Uterus (tissue), 4 donors: ENCODE measurements around the gene TYSND1. TPM values are rescaled to one million over a fixed set of nuclear protein-coding genes. Genes with fewer than 3 reads are reported as not detected.
"Not testable (repeated sequence)": the region's sequence is repeated elsewhere in the genome, so short reads cannot be mapped to it uniquely, and the experiment has no call there.

Experiments
- DNase-seq, 2 donors: peaks; one replicate each; pipeline ENCODE4 v3.0.0-alpha.2; 2019 to 2020
- H3K27ac ChIP-seq, 2 donors: fragments of 200-600 bp; sonication (generic); 1 replicate in 1 of 2; 2 replicates in 1 of 2; pipeline ENCODE4 v1.5.1; 2016 to 2018
- H3K27me3 ChIP-seq, 2 donors: fragments of 200-600 bp; sonication (generic); one replicate each; pipeline ENCODE4 v1.5.1; 2018 to 2019; ENCODE audit warnings: control low read depth in 1 of 2
- H3K36me3 ChIP-seq, 2 donors: fragments of 200-600 bp; sonication (generic); one replicate each; pipeline ENCODE4 v1.5.1; 2019; ENCODE audit warnings: control low read depth in 1 of 2
- H3K4me1 ChIP-seq, 2 donors: fragments of 200-600 bp; sonication (generic); one replicate each; pipeline ENCODE4 v1.5.1; 2018 to 2019; ENCODE audit warnings: control low read depth in 1 of 2
- H3K4me3 ChIP-seq, 2 donors: fragments of 200-600 bp; sonication (generic); 1 replicate in 1 of 2; 2 replicates in 1 of 2; pipeline ENCODE4 v1.5.1; 2018 to 2019; ENCODE audit warnings: mild to moderate bottlenecking in 1 of 2
- H3K9me3 ChIP-seq, 2 donors: fragments of 200-600 bp; sonication (generic); one replicate each; pipeline ENCODE4 v1.5.1; 2019; ENCODE audit warnings: control low read depth in 1 of 2
- CTCF ChIP-seq, 4 experiments: fragments of 200-600 bp in 2 of 4; fragments of 450-650 bp in 2 of 4; sonication (generic) in 2 of 4; IDR thresholded peaks; one replicate each; pipeline ENCODE4 v1.5.1; 2016 to 2019; ENCODE audit warnings: antibody characterized with exemption in 4 of 4, mild to moderate bottlenecking in 2 of 4, moderate library complexity in 1 of 4
- POLR2A ChIP-seq, 2 donors: fragments of 450-650 bp; IDR thresholded peaks; one replicate each; pipeline ENCODE4 v1.6.1; 2016; ENCODE audit warnings: antibody characterized with exemption in 2 of 2, mild to moderate bottlenecking in 1 of 2, moderate library complexity in 1 of 2
- intact Hi-C: fragments of 100-400 bp; cut with DNase I; formaldehyde crosslinking; loops from one replicate; pipeline ENCODE4 v1.15.1; 2023; ENCODE audit warnings: low total_unique reads
- total RNA-seq, 4 donors: library from RNA; depleted of rRNA in 3 of 4; stranded (reverse); fragments of >200 nt in 3 of 4; gene quantifications; one replicate each; pipeline versions ENCODE4 v1.1.0 to v1.2.4, GENCODE V29; 2014 to 2023
- donor health status: DM: yes; HTN: yes; CAD: no.

TYSND1 gene
- total RNA-seq, 4 donors from 2014 or later: 5.4 to 15.9 (median 12.7) TPM

- Histone ChIP-seq H3K27me3 (no peaks in the 10 kb centered on the region), H3K27ac (no peak overlapping the region), H3K4me3 (no peak overlapping the region), H3K9me3 (no peaks in the 10 kb centered on the region), H3K36me3 (no peaks in the 10 kb centered on the region), H3K4me1 (no peaks in the 10 kb centered on the region)
- no peak for TF ChIP-seq POLR2A (IDR thresholded peaks at IDR 0.05)
- no peak for TF ChIP-seq CTCF (IDR thresholded peaks at IDR 0.05)
- intact Hi-C loops: no loop called here
- DNase-seq: no peak
Measured at GRCh38 chr10:70126700-70127395, 19.7 kb downstream of the TYSND1 start.

- Histone ChIP-seq H3K4me1 (no peaks in the 10 kb centered on the region), H3K36me3 (no peaks in the 10 kb centered on the region), H3K9me3 (no peaks in the 10 kb centered on the region), H3K4me3 (no peak overlapping the region), H3K27ac (no peak overlapping the region), H3K27me3 (no peaks in the 10 kb centered on the region)
- intact Hi-C loops: no loop called here
- no peak for DNase-seq
- TF ChIP-seq CTCF (IDR thresholded peaks at IDR 0.05) (no peak), POLR2A (IDR thresholded peaks at IDR 0.05) (no peak)
Measured at GRCh38 chr10:70125918-70126552, 20.5 kb downstream of the TYSND1 start.

GRCh38 chr10:70124918-70125317, 21.6 kb downstream of the TYSND1 start:
- H3K9me3 ChIP-seq: no peaks in the 10 kb centered on the region
- no peaks in the 10 kb centered on the region for H3K4me1 ChIP-seq
- no peak overlapping the region for H3K4me3 ChIP-seq
- no peak for TF ChIP-seq POLR2A (IDR thresholded peaks at IDR 0.05)
- no peak for TF ChIP-seq CTCF (IDR thresholded peaks at IDR 0.05)
- DNase-seq: no peak
- intact Hi-C loops: no loop called here
- no peak overlapping the region for H3K27ac ChIP-seq
- H3K36me3 ChIP-seq: no peaks in the 10 kb centered on the region
- no peaks in the 10 kb centered on the region for H3K27me3 ChIP-seq

GRCh38 chr10:70124415-70124814, 22.1 kb downstream of the TYSND1 start:
- Histone ChIP-seq H3K27ac (no peak overlapping the region), H3K27me3 (no peaks in the 10 kb centered on the region), H3K36me3 (no peaks in the 10 kb centered on the region), H3K4me1 (no peaks in the 10 kb centered on the region), H3K4me3 (no peak overlapping the region), H3K9me3 (no peaks in the 10 kb centered on the region)
- no peak for DNase-seq
- intact Hi-C loops: no loop called here
- no peak for TF ChIP-seq CTCF (IDR thresholded peaks at IDR 0.05)
- TF ChIP-seq POLR2A (IDR thresholded peaks at IDR 0.05): no peak

GRCh38 chr10:70123817-70124216, 22.7 kb downstream of the TYSND1 start:
- no peaks in the 10 kb centered on the region for H3K36me3 ChIP-seq

GRCh38 chr10:70123166-70123565, 23.3 kb downstream of the TYSND1 start:
- intact Hi-C loops, H3K36me3 ChIP-seq, H3K4me3 ChIP-seq, H3K27ac ChIP-seq, H3K27me3 ChIP-seq, H3K9me3 ChIP-seq, DNase-seq, H3K4me1 ChIP-seq: not testable (repeated sequence)

More at GRCh38 chr10:70123817-70124216, 22.7 kb downstream of the TYSND1 start:
- TF ChIP-seq CTCF (IDR thresholded peaks at IDR 0.05) (no peak), POLR2A (IDR thresholded peaks at IDR 0.05) (no peak)
- Histone ChIP-seq H3K4me1 (no peaks in the 10 kb centered on the region), H3K27me3 (no peaks in the 10 kb centered on the region), H3K4me3 (no peak overlapping the region), H3K9me3 (no peaks in the 10 kb centered on the region), H3K27ac (no peak overlapping the region)
- intact Hi-C loops: no loop called here
- no peak for DNase-seq
